MM.1S (cell line): ENCODE measurements around the gene GRIA4.

Source experiments
- DNase-seq: peaks from one replicate; pipeline ENCODE4 v3.0.0-alpha.2; 2015
- H2AFZ ChIP-seq: fragments of 300-600 bp; sonication (generic); 2 replicates; pipeline ENCODE4 v1.6.0; 2016; ENCODE audit warnings: antibody characterized with exemption, low read length
- H3F3A ChIP-seq: fragments of 300-600 bp; sonication (generic); 2 replicates; pipeline ENCODE4 v1.6.1; 2016; ENCODE audit warnings: mild to moderate bottlenecking, antibody characterized with exemption, low read length, moderate library complexity, mixed read lengths; ENCODE audit not compliant: insufficient read depth
- H3K27ac ChIP-seq: fragments of 300-600 bp; sonication (generic); 2 replicates; pipeline ENCODE4 v1.5.1; 2016; ENCODE audit warnings: mild to moderate bottlenecking, low read length
- H3K27me3 ChIP-seq: fragments of 300-600 bp; sonication (generic); replicated peaks from 2 replicates; pipeline ENCODE4 v1.6.0; 2016; ENCODE audit warnings: low read length; ENCODE audit not compliant: insufficient read depth
- H3K36me3 ChIP-seq: fragments of 300-600 bp; sonication (generic); replicated peaks from 2 replicates; pipeline ENCODE4 v1.6.1; 2016; ENCODE audit warnings: mild to moderate bottlenecking, low read length, mixed read lengths; ENCODE audit not compliant: insufficient read depth
- H3K4me1 ChIP-seq: fragments of 300-600 bp; sonication (generic); 2 replicates; pipeline ENCODE4 v1.6.1; 2016; ENCODE audit warnings: low read length, mixed read lengths
- H3K4me2 ChIP-seq: fragments of 300-600 bp; sonication (generic); 2 replicates; pipeline ENCODE4 v1.6.0; 2016; ENCODE audit warnings: low read depth, low read length
- H3K4me3 ChIP-seq: fragments of 300-600 bp; sonication (generic); 2 replicates; pipeline ENCODE4 v1.5.1; 2016; ENCODE audit warnings: low read length, mixed read lengths
- H3K79me2 ChIP-seq: fragments of 300-600 bp; sonication (generic); 2 replicates; pipeline ENCODE4 v1.6.1; 2016; ENCODE audit warnings: mixed run types, low read length, mixed read lengths
- H3K9ac ChIP-seq: fragments of 300-600 bp; sonication (generic); 2 replicates; pipeline ENCODE4 v1.6.1; 2016; ENCODE audit warnings: low read length, mixed read lengths
- H3K9me2 ChIP-seq: fragments of 300-600 bp; sonication (generic); replicated peaks from 2 replicates; pipeline ENCODE4 v1.6.1; 2016; ENCODE audit warnings: mild to moderate bottlenecking, low read length, mixed read lengths; ENCODE audit not compliant: insufficient read depth
- H3K9me3 ChIP-seq: fragments of 300-600 bp; sonication (generic); replicated peaks from 2 replicates; pipeline ENCODE4 v1.6.1; 2016; ENCODE audit warnings: mild to moderate bottlenecking, low read length, mixed read lengths; ENCODE audit not compliant: insufficient read depth
- H4K20me1 ChIP-seq: fragments of 300-600 bp; sonication (generic); 2 replicates; pipeline ENCODE4 v1.6.1; 2016; ENCODE audit warnings: mild to moderate bottlenecking, low read length, moderate library complexity, mixed read lengths; ENCODE audit not compliant: insufficient read depth
- CTCF ChIP-seq: fragments of 300-600 bp; sonication (generic); IDR thresholded peaks from 2 replicates; pipeline ENCODE4 v1.5.1; 2016; ENCODE audit warnings: antibody characterized with exemption, low read length, mixed read lengths
- EZH2 ChIP-seq: fragments of 300-600 bp; sonication (generic); optimal IDR thresholded peaks from 2 replicates; pipeline ENCODE3; 2017; ENCODE audit warnings: low read depth, mild to moderate bottlenecking, antibody characterized with exemption, low read length, mixed read lengths
- EZH2phosphoT487 ChIP-seq: fragments of 300-600 bp; sonication (generic); IDR thresholded peaks from 2 replicates; pipeline ENCODE4 v1.6.1; 2018; ENCODE audit warnings: antibody characterized with exemption, low read length

The GRIA4 gene

DNA sequence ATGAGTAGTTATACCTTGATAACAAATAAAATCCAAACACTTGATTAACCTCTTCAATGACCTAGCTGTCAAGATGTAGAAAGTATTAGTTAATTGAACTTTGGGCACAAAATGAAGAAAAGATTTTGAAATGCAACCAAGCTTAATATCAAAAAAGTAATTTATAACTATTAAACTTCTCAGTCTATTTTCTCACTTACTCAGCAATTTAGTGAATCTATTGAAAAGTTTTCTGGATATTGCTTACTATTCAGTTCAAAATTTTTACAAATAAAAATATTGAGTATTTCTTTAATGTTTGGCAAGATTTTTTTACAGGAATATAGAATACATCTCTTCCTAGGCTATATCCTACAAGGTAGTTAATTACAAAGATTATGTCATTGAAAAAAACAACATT is 192.5 kb downstream of the GRIA4 start:
- Histone ChIP-seq H3K9me3 (no peaks in the 10 kb centered on the region), H3K4me2 (no peak overlapping the region), H3K36me3 (no peaks in the 10 kb centered on the region), H3K27me3 (no peaks in the 10 kb centered on the region), H3K4me3 (no peak overlapping the region), H4K20me1 (no peaks in the 10 kb centered on the region), H3F3A (no peaks in the 10 kb centered on the region), H3K9me2 (no peaks in the 10 kb centered on the region), H3K79me2 (no peaks in the 10 kb centered on the region), H2AFZ (no peak overlapping the region), H3K9ac (no peak overlapping the region), H3K27ac (no peak overlapping the region), H3K4me1 (no peaks in the 10 kb centered on the region)
- TF ChIP-seq EZH2phosphoT487 (no peak), EZH2 (no peak)
- DNase-seq: no peak

GRCh38 chr11:105811242-105811641 is 201.4 kb downstream of the GRIA4 start:
- Histone ChIP-seq H2AFZ (no peak overlapping the region), H3K27me3 (no peaks in the 10 kb centered on the region), H3K4me3 (no peak overlapping the region), H3K27ac (no peak overlapping the region), H3K4me2 (no peak overlapping the region), H4K20me1 (no peaks in the 10 kb centered on the region), H3K79me2 (no peaks in the 10 kb centered on the region), H3K4me1 (no peaks in the 10 kb centered on the region), H3K9ac (no peak overlapping the region), H3F3A (no peaks in the 10 kb centered on the region), H3K9me2 (no peaks in the 10 kb centered on the region), H3K36me3 (no peaks in the 10 kb centered on the region), H3K9me3 (no peaks in the 10 kb centered on the region)
- DNase-seq: no peak
- TF ChIP-seq CTCF: no peak
- TF ChIP-seq EZH2: no peak
- TF ChIP-seq EZH2phosphoT487: no peak

DNA sequence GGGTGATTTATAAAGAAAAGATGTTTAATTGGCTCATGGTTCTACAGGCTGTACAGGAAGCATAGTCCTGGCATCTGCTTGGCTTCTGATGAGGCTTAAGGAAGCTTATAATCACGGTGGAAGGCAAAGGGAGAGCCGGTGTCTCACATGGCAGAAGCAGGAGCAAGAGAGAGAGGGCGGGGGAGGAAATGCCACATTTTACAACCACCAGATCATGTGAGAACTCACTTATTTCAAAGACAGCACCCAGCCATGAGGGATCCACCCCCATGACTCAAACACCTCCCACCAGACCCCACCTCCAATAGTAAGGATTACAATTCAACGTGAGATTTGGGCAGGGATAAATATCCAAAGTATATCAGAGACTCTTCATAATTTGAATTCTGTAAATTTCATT is 211.5 kb downstream of the GRIA4 start:
- Histone ChIP-seq H3K79me2 (no peaks in the 10 kb centered on the region), H3K9ac (no peak overlapping the region), H3K9me3 (no peaks in the 10 kb centered on the region), H2AFZ (no peak overlapping the region), H3K4me1 (no peaks in the 10 kb centered on the region), H3F3A (no peaks in the 10 kb centered on the region), H3K4me2 (no peak overlapping the region), H3K27me3 (no peaks in the 10 kb centered on the region), H3K36me3 (no peaks in the 10 kb centered on the region), H3K27ac (no peak overlapping the region), H3K9me2 (no peaks in the 10 kb centered on the region), H4K20me1 (no peaks in the 10 kb centered on the region), H3K4me3 (no peak overlapping the region)
- TF ChIP-seq CTCF: no peak
- no peak for TF ChIP-seq EZH2
- no peak for TF ChIP-seq EZH2phosphoT487
- DNase-seq: no peak

- H3K4me2 ChIP-seq: no peak overlapping the region
- no peak overlapping the region for H3K27ac ChIP-seq
- no peaks in the 10 kb centered on the region for H4K20me1 ChIP-seq
- H3K9ac ChIP-seq: no peak overlapping the region
- no peak for DNase-seq
- H3K9me2 ChIP-seq: no peaks in the 10 kb centered on the region
- no peaks in the 10 kb centered on the region for H3K36me3 ChIP-seq
- no peaks in the 10 kb centered on the region for H3K79me2 ChIP-seq
- no peak overlapping the region for H2AFZ ChIP-seq
- no peaks in the 10 kb centered on the region for H3K9me3 ChIP-seq
- no peaks in the 10 kb centered on the region for H3F3A ChIP-seq
- H3K4me1 ChIP-seq: no peaks in the 10 kb centered on the region
- no peaks in the 10 kb centered on the region for H3K27me3 ChIP-seq
- no peak for TF ChIP-seq EZH2
- TF ChIP-seq EZH2phosphoT487: no peak
- TF ChIP-seq CTCF: no peak
- no peak overlapping the region for H3K4me3 ChIP-seq
These were observed 211.9 kb downstream of the GRIA4 start for GRCh38 chr11:105821781-105822180.
